GF-D8 (cell line): ENCODE measurements around the gene NUP107.

Experiments used
- DNase-seq: peaks from one replicate; lab custom pipeline; 2025; lab: John Stamatoyannopoulos, UW

Gene NUP107

DNA sequence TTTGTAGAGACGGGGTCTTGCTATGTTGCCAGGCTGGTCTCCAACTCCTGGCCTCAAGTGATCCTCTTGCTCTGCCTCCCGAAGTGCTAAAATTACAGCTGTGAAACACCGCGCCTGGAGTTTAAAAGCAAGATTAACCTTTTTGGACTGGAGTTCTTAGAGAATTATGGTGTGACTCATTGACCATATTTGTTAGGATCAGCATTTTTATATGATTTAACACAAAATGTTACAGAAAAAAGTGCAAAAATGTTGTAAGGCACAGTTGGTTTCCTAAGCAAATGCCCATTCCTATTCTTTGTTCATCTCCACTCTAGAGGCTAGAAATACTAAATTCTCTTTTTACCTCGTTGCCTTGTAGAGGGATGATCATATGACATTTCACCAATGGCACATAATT lies 86.8 kb downstream of the NUP107 start:
- no peak for DNase-seq

GRCh38 chr12:68775121-68775630 lies 88.4 kb downstream of the NUP107 start:
- DNase-seq, result no peak

GRCh38 chr12:68776976-68777610 lies 90.3 kb downstream of the NUP107 start:
- no peak for DNase-seq

DNA sequence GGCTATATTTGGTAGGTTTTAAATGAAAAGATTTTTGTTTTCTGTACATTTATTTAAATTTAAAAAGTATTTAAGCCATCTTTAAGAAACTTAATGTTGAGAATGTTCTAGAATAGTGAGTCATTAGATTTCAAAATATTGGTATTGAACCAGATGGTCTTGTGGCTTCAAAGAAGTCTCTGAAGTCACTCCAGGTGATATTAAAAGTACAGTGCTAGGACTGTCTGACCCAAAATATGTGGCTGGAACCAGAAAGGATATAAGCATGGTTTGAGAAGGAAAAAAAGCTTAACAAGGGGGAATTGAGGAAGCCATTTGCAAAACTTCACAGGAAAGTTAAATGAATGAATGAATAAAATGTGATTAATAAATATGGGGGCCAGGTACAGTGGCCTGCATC lies 92.5 kb downstream of the NUP107 start:
- DNase-seq, result no peak

- no peak for DNase-seq
These were observed 94.0 kb downstream of the NUP107 start for GRCh38 chr12:68780731-68781130.

- DNase-seq, result no peak
These were observed 95.0 kb downstream of the NUP107 start for GRCh38 chr12:68781728-68782127.

- peak; percentile 87 for DNase-seq
These were observed 97.2 kb downstream of the NUP107 start for GRCh38 chr12:68784015-68784414.

- no peak for DNase-seq
These were observed 98.6 kb downstream of the NUP107 start for GRCh38 chr12:68785358-68785757.

DNA sequence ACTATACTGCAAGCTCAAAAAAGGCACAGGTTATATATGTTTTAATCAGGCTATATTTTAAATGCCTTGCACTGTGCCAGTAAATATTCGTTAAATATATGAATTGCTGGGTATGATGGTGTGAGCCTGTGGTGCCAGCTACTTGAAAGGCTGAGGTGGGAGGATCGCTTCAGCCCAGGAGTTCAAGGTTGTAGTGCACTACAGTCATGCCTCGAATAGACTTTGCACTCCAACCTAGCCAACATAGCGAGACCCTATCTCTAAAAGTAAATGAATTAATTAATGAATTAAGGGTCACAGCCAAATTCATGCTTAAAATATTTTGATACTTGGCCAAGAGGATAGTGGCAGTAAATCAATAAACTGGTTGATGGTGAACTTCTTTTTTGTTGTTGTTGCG lies 99.0 kb downstream of the NUP107 start:
- DNase-seq, result no peak

- DNase-seq, result no peak
These were observed 100.2 kb downstream of the NUP107 start for GRCh38 chr12:68786929-68787328.

- no peak for DNase-seq
These were observed 101.9 kb downstream of the NUP107 start for GRCh38 chr12:68788554-68789143.

DNA sequence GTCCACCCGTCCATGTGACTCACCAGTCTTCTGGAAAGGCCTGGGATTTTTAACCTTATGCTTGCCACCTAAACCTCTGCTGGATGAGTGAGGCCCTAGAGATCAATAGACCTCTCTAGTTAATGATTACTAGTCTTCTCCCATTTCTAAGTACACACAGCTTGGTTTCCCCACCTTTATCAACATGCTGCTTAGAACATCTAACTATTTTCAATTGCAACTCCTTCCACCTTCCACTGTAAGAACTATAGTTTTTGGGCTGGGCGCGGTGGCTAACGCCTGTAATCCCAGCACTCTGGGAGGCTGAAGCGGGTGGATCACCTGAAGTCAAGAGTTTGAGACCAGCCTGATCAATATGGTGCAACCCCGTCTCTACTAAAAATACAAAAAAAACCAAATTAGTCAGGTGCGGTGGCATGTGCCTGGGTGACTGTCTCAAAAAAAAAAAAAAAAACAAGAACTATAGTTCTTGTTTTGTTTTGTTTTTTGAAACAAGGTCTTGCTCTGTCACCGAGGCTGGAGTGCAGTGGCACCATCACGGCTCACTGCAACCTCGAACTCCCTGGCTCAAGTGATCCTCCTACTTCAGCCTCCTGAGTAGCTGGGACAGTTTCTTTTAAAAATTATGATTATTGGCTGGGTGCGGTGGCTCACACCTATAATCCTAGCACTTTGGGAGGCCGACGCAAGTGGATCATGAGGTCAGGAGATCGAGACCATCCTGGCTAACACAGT lies 102.5 kb downstream of the NUP107 start:
- DNase-seq, result no peak

DNA sequence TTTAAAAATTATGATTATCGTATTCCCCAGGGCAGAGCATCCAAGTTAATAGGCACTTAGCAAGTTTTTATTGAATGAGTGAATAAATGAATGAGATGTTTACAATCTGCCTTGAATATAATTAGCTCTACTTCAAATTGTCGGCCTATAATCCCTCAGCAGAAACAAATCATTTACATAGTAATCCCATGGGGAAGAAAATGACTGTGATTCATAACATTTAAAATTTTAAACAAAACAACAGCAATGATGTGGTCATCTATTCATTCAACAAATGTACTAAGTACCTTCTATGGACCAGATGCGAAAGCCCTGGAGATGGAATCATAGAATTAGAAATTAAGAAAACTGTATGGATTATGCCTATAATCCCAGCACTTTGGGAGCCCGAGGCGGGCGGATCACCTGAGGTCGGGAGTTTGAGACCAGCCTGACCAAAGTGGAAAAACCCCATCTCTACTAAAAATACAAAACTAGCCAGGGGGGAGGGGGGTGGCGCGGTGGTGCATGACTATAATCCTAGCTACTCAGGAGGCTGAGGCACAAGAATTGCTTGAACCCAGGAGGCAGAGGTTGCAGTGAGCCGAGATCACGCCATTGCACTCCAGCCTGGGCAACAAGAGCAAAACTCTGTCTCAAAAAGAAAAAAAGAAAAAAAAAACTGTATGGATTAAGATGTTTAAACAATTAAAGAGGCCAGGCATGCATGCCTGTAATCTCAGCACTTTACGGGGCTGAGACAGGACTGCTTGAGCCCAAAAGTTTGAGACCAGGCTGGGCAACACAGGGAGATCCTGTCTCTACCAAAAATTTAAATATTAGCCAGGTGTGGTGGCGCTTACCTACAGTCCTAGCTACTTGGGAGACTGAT lies 103.5 kb downstream of the NUP107 start:
- DNase-seq, result no peak

DNA sequence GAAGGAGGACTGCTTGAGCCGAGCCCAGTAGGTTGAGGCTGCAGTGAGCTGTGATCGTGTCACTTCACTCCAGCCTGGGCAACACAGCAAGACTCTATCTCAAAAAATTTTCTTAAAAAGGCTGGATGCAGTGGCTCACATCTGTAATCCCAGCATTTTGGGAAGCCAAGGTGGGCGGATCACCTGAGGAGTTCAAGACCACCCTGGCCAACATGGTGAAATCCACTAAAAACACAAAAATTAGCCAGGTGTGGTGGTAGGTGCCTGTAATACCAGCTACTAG lies 104.1 kb downstream of the NUP107 start:
- DNase-seq, result no peak

DNA sequence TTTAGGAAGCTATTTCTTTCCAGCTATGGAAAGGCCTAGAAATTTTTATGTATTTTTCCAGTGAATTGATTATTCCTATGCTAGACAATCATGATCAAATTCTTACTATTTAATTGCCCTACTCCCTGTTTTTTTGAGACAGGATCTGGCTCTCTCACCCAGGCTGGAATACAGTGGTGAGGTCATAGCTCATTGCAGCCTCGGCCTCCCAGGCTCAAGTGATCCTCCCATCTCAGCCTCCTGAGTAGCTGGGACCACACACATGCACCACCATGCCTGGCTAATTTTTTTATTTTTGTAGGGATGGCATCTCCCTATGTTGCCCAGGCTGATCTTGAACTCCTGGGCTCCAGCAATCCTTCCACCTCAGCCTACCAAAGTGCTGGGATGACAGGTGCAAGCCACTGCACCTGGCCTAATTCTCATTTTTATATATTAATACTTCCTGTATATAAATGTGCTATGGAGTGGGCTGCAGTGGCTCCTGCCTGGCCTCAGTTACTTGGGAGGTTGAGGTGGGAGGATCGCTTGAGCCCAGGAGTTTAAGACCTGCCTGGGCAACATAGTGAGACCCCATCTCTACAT lies 105.2 kb downstream of the NUP107 start:
- no peak for DNase-seq

GRCh38 chr12:68792952-68793351 lies 106.2 kb downstream of the NUP107 start:
- no peak for DNase-seq

GRCh38 chr12:68793436-68793835 lies 106.7 kb downstream of the NUP107 start:
- DNase-seq, result no peak

DNA sequence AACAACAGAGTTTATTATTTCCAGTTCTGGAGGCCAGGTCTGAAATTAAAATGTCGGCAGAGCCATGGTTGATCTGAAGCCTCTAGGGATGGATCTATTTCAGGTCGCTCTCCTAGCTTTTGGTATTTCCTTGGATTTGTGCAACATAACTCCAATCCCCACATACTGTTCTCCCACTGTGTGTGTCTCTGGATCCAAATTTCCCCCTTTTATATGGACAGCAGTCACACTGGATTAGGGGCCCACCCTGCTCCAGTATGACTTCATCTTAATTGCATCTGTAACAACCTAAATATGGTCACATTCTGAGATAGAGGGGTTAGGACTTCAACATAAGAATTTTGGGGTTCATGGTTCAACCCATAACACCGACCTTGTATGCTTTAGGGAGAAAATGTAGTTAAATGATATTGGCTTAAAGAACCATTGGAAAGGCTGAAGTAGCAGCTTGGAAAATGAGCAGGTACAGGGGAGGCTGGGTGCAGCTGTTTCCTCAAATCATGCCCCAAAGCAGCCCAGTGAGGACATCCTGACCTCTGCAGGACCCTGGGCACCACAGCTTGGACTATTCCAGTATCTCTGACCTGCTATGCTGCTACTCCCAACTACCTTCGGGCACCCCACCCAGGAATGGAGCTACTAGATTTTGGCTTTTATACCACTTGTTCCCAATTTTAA lies 107.3 kb downstream of the NUP107 start:
- DNase-seq, result no peak

- DNase-seq, result no peak
These were observed 108.0 kb downstream of the NUP107 start for GRCh38 chr12:68794653-68795251.
